ENCODE results near the gene AHRR. TPM values are rescaled to one million over a fixed set of nuclear protein-coding genes. Genes with fewer than 3 reads are reported as not detected.

Gene AHRR
- total RNA-seq, 6 experiments from 2014 or later = 0.06 to 0.81 (median 0.43) TPM

- intact Hi-C loops (cut with DNase I) = no loop called here
- no peak for ATAC-seq
- Histone ChIP-seq H3K27me3 (no peaks in the 10 kb centered on the region), H3K4me3 (no peak overlapping the region), H3K27ac (no peak overlapping the region), H3K36me3 (no peaks in the 10 kb centered on the region), H3K9me3 (no peaks in the 10 kb centered on the region), H3K4me1 (no peaks in the 10 kb centered on the region)
- peak in 1 of 3 donors; percentile 30 for DNase-seq
- no peak for TF ChIP-seq POLR2A (IDR thresholded peaks at IDR 0.05)
- TF ChIP-seq, protein P1, sequence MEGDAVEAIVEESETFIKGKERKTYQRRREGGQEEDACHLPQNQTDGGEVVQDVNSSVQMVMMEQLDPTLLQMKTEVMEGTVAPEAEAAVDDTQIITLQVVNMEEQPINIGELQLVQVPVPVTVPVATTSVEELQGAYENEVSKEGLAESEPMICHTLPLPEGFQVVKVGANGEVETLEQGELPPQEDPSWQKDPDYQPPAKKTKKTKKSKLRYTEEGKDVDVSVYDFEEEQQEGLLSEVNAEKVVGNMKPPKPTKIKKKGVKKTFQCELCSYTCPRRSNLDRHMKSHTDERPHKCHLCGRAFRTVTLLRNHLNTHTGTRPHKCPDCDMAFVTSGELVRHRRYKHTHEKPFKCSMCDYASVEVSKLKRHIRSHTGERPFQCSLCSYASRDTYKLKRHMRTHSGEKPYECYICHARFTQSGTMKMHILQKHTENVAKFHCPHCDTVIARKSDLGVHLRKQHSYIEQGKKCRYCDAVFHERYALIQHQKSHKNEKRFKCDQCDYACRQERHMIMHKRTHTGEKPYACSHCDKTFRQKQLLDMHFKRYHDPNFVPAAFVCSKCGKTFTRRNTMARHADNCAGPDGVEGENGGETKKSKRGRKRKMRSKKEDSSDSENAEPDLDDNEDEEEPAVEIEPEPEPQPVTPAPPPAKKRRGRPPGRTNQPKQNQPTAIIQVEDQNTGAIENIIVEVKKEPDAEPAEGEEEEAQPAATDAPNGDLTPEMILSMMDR (IDR thresholded peaks at IDR 0.05) = no peak
- WGBS (ENCODE audit: insufficient coverage, low coverage, low lambda C conversion rate, missing lambda C conversion rate) = 55% methylated on average over 2 of the region's 4 CpGs
Measured at GRCh38 chr5:362189-362588, 40.7 kb downstream of the AHRR start.

GRCh38 chr5:362978-363765 lies 41.7 kb downstream of the AHRR start:
- Histone ChIP-seq H3K27ac (no peak overlapping the region), H3K4me1 (no peaks in the 10 kb centered on the region), H3K27me3 (no peaks in the 10 kb centered on the region), H3K4me3 (no peak overlapping the region), H3K36me3 (no peaks in the 10 kb centered on the region), H3K9me3 (no peaks in the 10 kb centered on the region)
- intact Hi-C loops (cut with DNase I) = no loop called here
- DNase-seq = peak in 1 of 3 donors; percentile 11
- no peak for ATAC-seq
- TF ChIP-seq POLR2A (IDR thresholded peaks at IDR 0.05) = no peak
- TF ChIP-seq, protein P1 (IDR thresholded peaks at IDR 0.05) = no peak
- 43% methylated on average over 2 of the region's 3 CpGs for WGBS (ENCODE audit: insufficient coverage, low coverage, low lambda C conversion rate, missing lambda C conversion rate)

GRCh38 chr5:364497-364896 lies 43.0 kb downstream of the AHRR start:
- H3K27me3 ChIP-seq = no peaks in the 10 kb centered on the region
- no peaks in the 10 kb centered on the region for H3K9me3 ChIP-seq
- WGBS (ENCODE audit: insufficient coverage, low coverage, low lambda C conversion rate, missing lambda C conversion rate) = 92% methylated on average over 1 of the region's 1 CpG
- no peak for TF ChIP-seq POLR2A (IDR thresholded peaks at IDR 0.05)
- TF ChIP-seq, protein P1 (IDR thresholded peaks at IDR 0.05) = no peak
- H3K4me3 ChIP-seq = no peak overlapping the region
- no peak for DNase-seq
- no peak overlapping the region for H3K27ac ChIP-seq
- intact Hi-C loops (cut with DNase I) = no loop called here
- no peak for ATAC-seq
- H3K4me1 ChIP-seq = no peaks in the 10 kb centered on the region
- no peaks in the 10 kb centered on the region for H3K36me3 ChIP-seq

DNA sequence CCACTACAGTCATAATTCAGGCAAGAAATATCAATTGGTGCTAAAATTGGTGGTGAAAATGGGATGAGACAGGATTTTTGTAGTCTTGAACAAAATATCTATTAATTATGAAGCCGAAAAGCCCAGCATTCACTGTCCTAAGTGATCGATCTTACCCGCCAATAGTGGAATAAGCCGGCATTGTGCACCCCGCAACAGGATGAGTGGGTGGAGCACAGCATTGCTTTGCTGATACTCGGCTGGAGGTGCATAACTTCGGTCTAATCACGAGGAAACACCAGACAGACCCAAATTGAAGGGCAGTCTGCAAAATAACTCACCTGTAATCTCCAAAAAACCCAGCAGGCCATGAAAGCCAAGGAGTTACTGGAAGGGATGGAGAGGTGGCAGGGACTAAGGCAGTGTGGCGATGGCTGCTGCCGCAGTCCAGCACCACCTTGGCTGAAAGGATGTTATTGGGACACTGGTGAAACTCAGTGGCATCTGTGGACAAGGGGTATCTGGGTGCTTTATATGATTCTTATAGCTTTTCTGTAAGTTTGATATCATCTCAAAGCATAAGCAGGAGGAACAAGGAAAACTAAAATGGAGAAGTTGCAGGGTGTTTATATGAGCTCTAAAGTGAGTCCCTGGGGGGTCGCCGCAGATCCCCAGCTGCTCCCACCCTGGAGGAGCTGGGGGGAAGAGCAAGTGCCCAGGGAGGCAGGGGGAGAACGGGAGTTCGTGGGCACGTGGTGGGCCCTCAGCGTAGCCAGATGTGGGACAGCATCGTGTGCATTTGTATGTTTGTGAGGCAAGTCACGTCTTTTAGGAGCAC lies 45.2 kb downstream of the AHRR start:
- H3K27me3 ChIP-seq = no peaks in the 10 kb centered on the region
- WGBS (ENCODE audit: insufficient coverage, low coverage, low lambda C conversion rate, missing lambda C conversion rate) = 65% methylated on average over 10 of the region's 18 CpGs
- H3K27ac ChIP-seq = no peak overlapping the region
- intact Hi-C loops (cut with DNase I) = no loop called here
- no peak overlapping the region for H3K4me3 ChIP-seq
- H3K4me1 ChIP-seq = no peaks in the 10 kb centered on the region
- TF ChIP-seq, protein P1 (IDR thresholded peaks at IDR 0.05) = no peak
- TF ChIP-seq POLR2A (IDR thresholded peaks at IDR 0.05) = no peak
- H3K9me3 ChIP-seq = no peaks in the 10 kb centered on the region
- DNase-seq (peak in 1 of 3 donors; percentile 20), ATAC-seq (no peak)
- H3K36me3 ChIP-seq = no peaks in the 10 kb centered on the region
